NCI-H1694 (cell line): Measurements from ENCODE around the gene SGMS1.
A peak's percentile ranks its signal among the peaks of the same experiment; 100 is the strongest.

Experiments
- DNase-seq: peaks from one replicate; lab custom pipeline; 2025; lab: John Stamatoyannopoulos, UW

SGMS1 gene

GRCh38 chr10:50610368-50610767 is 13.4 kb downstream of the SGMS1 start:
- DNase-seq: no peak

GRCh38 chr10:50607356-50607925 is 16.3 kb downstream of the SGMS1 start:
- no peak for DNase-seq

- DNase-seq: no peak
These were observed 17.8 kb downstream of the SGMS1 start for GRCh38 chr10:50605951-50606270.

- peak; percentile 19 for DNase-seq
These were observed 18.3 kb downstream of the SGMS1 start for GRCh38 chr10:50605269-50605950.

GRCh38 chr10:50604809-50605208 is 18.9 kb downstream of the SGMS1 start:
- DNase-seq: no peak

- DNase-seq: peak; percentile 46
These were observed 19.6 kb downstream of the SGMS1 start for GRCh38 chr10:50604049-50604640.

- DNase-seq: no peak
These were observed 20.5 kb downstream of the SGMS1 start for GRCh38 chr10:50603151-50603850.

- no peak for DNase-seq
These were observed 21.8 kb downstream of the SGMS1 start for GRCh38 chr10:50601974-50602373.

- no peak for DNase-seq
These were observed 22.8 kb downstream of the SGMS1 start for GRCh38 chr10:50600831-50601477.

- peak; percentile 91 for DNase-seq
These were observed 23.5 kb downstream of the SGMS1 start for GRCh38 chr10:50600286-50600685.

GRCh38 chr10:50596897-50597296 is 26.9 kb downstream of the SGMS1 start:
- no peak for DNase-seq

GRCh38 chr10:50596456-50596855 is 27.3 kb downstream of the SGMS1 start:
- no peak for DNase-seq

- DNase-seq: no peak
These were observed 28.0 kb downstream of the SGMS1 start for GRCh38 chr10:50595785-50596184.

- DNase-seq: no peak
These were observed 30.0 kb downstream of the SGMS1 start for GRCh38 chr10:50593523-50594376.

- DNase-seq: no peak
These were observed 30.8 kb downstream of the SGMS1 start for GRCh38 chr10:50592961-50593418.

GRCh38 chr10:50590935-50591334 is 32.8 kb downstream of the SGMS1 start:
- DNase-seq: no peak

- no peak for DNase-seq
These were observed 37.0 kb downstream of the SGMS1 start for GRCh38 chr10:50586740-50587088.

GRCh38 chr10:50585921-50586739 is 37.6 kb downstream of the SGMS1 start:
- DNase-seq: no peak

GRCh38 chr10:50582766-50583762 is 40.7 kb downstream of the SGMS1 start:
- no peak for DNase-seq

- no peak for DNase-seq
These were observed 41.7 kb downstream of the SGMS1 start for GRCh38 chr10:50582046-50582445.
